ENCODE results near the gene TRMT2A.

The TRMT2A gene

GRCh38 chr22:20147237-20147988 is 30.4 kb upstream of the TRMT2A start:
- no peak for TF ChIP-seq TCF12 (IDR thresholded peaks at IDR 0.05; ENCODE audit: low read depth)
- TF ChIP-seq NFIC (IDR thresholded peaks at IDR 0.05), result no peak
- no peak for TF ChIP-seq RAD21 (IDR thresholded peaks at IDR 0.05; ENCODE audit: low read depth)
- no peak for TF ChIP-seq REST (IDR thresholded peaks at IDR 0.05; ENCODE audit: low read depth)
- TF ChIP-seq MAX (IDR thresholded peaks at IDR 0.05), result no peak
- TF ChIP-seq CEBPB (IDR thresholded peaks at IDR 0.05), result no peak
- no peak for TF ChIP-seq FOXM1 (IDR thresholded peaks at IDR 0.05; ENCODE audit: borderline replicate concordance, low read depth)
- TF ChIP-seq EGR1 (IDR thresholded peaks at IDR 0.05), result no peak
- no peak for TF ChIP-seq USF1 (IDR thresholded peaks at IDR 0.05)
- no peak for TF ChIP-seq EP300 (IDR thresholded peaks at IDR 0.05; ENCODE audit: borderline replicate concordance)
- no peak for TF ChIP-seq TAF1 (IDR thresholded peaks at IDR 0.05; ENCODE audit: low read depth)
- no peak for TF ChIP-seq ZBTB7A (IDR thresholded peaks at IDR 0.05; ENCODE audit: low read depth)
- no peak for TF ChIP-seq YY1 (IDR thresholded peaks at IDR 0.05; ENCODE audit: low read depth)
- no peak for TF ChIP-seq CREB1 (IDR thresholded peaks at IDR 0.05; ENCODE audit: low read depth)
- no peak for TF ChIP-seq TEAD4 (IDR thresholded peaks at IDR 0.05)

GRCh38 chr22:20146777-20147176 is 29.8 kb upstream of the TRMT2A start:
- TF ChIP-seq NFIC (IDR thresholded peaks at IDR 0.05) (no peak), CEBPB (IDR thresholded peaks at IDR 0.05) (no peak), TCF12 (IDR thresholded peaks at IDR 0.05; ENCODE audit: low read depth) (no peak), CREB1 (IDR thresholded peaks at IDR 0.05; ENCODE audit: low read depth) (no peak), EP300 (IDR thresholded peaks at IDR 0.05; ENCODE audit: borderline replicate concordance) (no peak), ZBTB7A (IDR thresholded peaks at IDR 0.05; ENCODE audit: low read depth) (no peak), MAX (IDR thresholded peaks at IDR 0.05) (no peak), RAD21 (IDR thresholded peaks at IDR 0.05; ENCODE audit: low read depth) (no peak), USF1 (IDR thresholded peaks at IDR 0.05) (no peak), EGR1 (IDR thresholded peaks at IDR 0.05) (no peak), TAF1 (IDR thresholded peaks at IDR 0.05; ENCODE audit: low read depth) (no peak), REST (IDR thresholded peaks at IDR 0.05; ENCODE audit: low read depth) (no peak), TEAD4 (IDR thresholded peaks at IDR 0.05) (no peak), YY1 (IDR thresholded peaks at IDR 0.05; ENCODE audit: low read depth) (no peak), FOXM1 (IDR thresholded peaks at IDR 0.05; ENCODE audit: borderline replicate concordance, low read depth) (no peak)

DNA sequence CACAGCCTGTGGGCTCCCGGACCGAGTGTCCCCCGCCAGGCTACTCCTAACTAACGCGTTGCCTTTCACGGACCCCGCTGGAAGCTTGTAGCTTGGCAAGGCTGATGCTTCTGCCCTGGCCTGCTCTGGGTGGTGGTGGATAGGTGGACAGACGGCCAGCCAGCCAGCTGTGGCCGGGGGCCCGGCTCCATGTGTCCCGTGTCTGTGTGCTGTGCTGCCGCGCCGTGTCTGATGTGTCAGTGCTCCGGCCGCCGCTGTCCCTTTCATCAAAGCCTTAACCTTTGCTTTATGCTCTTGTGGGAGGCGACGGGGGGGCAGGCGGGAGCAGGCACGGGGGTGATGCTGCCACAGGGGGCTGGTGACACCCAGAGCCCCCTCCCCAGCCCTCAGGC is 28.8 kb upstream of the TRMT2A start:
- no peak for TF ChIP-seq CREB1 (IDR thresholded peaks at IDR 0.05; ENCODE audit: low read depth)
- no peak for TF ChIP-seq NFIC (IDR thresholded peaks at IDR 0.05)
- TF ChIP-seq FOXM1 (IDR thresholded peaks at IDR 0.05; ENCODE audit: borderline replicate concordance, low read depth), result no peak
- no peak for TF ChIP-seq TCF12 (IDR thresholded peaks at IDR 0.05; ENCODE audit: low read depth)
- no peak for TF ChIP-seq TEAD4 (IDR thresholded peaks at IDR 0.05)
- TF ChIP-seq MAX (IDR thresholded peaks at IDR 0.05), result no peak
- TF ChIP-seq TAF1 (IDR thresholded peaks at IDR 0.05; ENCODE audit: low read depth), result no peak
- TF ChIP-seq RAD21 (IDR thresholded peaks at IDR 0.05; ENCODE audit: low read depth), result no peak
- TF ChIP-seq ZBTB7A (IDR thresholded peaks at IDR 0.05; ENCODE audit: low read depth), result no peak
- no peak for TF ChIP-seq USF1 (IDR thresholded peaks at IDR 0.05)
- no peak for TF ChIP-seq EGR1 (IDR thresholded peaks at IDR 0.05)
- TF ChIP-seq REST (IDR thresholded peaks at IDR 0.05; ENCODE audit: low read depth), result no peak
- TF ChIP-seq EP300 (IDR thresholded peaks at IDR 0.05; ENCODE audit: borderline replicate concordance), result no peak
- no peak for TF ChIP-seq CEBPB (IDR thresholded peaks at IDR 0.05)
- TF ChIP-seq YY1 (IDR thresholded peaks at IDR 0.05; ENCODE audit: low read depth), result no peak

Data from Ishikawa (cell line).